ENCODE measurements around the gene TSPAN9.

DNA sequence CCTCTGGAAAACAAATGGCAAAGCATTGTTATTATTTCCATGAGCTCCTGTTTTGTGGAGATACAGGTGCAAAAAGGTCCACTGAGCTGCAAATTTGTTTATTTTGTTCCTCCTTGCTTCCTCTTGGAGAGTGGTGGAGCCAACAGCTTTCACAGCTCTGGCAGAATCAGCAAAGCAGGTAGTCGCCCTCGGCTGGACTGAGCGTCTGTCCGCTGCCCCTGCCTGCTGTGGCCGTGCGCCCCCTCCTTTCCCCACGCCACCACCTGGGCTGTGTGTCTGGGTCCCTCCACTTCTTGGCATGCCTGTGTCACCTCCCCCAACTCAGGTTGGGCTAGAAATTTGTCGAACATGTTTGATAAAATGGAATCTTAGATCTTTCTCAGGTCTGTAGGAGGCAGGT is 188.2 kb downstream of the TSPAN9 start:
- TF ChIP-seq CTCF (IDR thresholded peaks at IDR 0.05): no peak
- no peak for TF ChIP-seq POLR2A (IDR thresholded peaks at IDR 0.05)

All from heart left ventricle (tissue), 13 donors.